Stimulated activated CD4-positive, alpha-beta T cell treated with anti-CD3 and anti-CD28 coated beads, Interleukin-1b, Interleukin-23, amount 100 ng/mL, for 48 hours (primary cell): ENCODE measurements around the gene GALM.
"Not testable (repeated sequence)": the region's sequence is repeated elsewhere in the genome, so short reads cannot be mapped to it uniquely, and the experiment has no call there.

Experiments
- DNase-seq: peaks from one replicate; pipeline ENCODE4 v3.0.0-alpha.2; 2020

The GALM gene

DNA sequence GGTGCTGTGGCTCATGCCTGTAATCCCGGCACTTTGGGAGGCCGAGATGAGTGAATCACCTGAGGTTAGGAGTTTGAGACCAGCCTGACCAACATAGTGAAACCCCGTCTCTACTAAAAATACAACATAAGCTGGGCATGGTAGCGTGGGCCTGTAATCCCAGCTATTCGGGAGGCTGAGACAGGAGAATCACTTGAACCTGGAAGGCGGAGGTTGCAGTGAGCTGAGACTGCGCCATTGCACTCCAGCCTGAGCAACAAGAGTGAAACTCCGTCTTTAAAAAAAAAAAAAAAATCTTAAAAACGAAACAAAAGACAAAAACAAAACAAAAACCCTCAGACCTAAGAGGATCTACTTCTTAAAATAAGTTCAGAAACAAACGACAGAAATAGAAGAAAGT is 16.7 kb downstream of the GALM start:
- DNase-seq: peak; percentile 23

DNA sequence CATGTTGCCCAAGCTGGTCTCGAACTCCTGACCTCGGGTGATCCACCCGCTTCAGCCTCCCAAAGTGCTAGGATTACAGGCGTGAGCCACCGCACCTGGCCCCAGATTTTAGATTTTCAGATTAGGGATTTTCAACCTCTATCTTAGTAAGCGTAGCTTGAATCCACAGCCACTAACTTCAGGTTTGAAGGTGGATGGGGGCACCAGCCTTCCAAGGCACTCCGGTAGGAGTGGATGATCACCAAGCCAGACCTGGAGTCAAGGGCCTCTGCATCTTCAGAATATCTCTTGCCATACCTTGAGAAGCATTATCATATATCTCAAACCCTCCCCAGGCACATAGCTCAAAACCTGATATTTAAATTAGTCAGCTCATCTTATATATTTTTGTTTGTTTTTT is 17.9 kb downstream of the GALM start:
- no peak for DNase-seq

DNA sequence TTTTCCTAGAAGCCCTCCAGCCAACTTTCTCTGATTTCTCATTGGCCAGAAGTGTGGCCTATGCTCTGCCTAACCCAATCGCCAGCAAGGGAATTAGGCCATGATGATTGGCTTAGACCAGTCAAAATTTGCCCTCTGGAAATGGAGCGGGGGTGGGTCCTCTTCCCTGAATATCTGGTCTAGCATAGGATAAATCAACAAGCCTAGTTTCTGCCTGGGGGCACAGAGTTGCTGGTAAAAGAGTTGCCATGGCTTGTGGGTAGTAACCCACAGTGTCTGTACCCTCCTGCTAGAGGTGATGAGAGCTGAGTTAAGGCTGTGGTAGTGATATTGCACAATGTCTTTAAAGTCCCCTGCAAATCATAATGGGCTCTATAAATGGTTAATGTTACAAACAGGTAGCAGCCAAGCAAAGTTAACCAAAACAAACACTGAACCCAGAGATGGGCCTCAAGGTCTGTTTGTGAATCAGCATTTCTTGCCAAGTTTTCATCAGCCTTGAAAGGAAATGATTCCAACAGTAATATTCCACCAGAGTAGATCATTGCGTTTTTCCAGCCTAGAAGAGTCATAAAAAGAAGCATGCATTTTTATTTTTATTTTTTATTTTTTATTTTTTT is 19.3 kb downstream of the GALM start:
- DNase-seq: no peak

DNA sequence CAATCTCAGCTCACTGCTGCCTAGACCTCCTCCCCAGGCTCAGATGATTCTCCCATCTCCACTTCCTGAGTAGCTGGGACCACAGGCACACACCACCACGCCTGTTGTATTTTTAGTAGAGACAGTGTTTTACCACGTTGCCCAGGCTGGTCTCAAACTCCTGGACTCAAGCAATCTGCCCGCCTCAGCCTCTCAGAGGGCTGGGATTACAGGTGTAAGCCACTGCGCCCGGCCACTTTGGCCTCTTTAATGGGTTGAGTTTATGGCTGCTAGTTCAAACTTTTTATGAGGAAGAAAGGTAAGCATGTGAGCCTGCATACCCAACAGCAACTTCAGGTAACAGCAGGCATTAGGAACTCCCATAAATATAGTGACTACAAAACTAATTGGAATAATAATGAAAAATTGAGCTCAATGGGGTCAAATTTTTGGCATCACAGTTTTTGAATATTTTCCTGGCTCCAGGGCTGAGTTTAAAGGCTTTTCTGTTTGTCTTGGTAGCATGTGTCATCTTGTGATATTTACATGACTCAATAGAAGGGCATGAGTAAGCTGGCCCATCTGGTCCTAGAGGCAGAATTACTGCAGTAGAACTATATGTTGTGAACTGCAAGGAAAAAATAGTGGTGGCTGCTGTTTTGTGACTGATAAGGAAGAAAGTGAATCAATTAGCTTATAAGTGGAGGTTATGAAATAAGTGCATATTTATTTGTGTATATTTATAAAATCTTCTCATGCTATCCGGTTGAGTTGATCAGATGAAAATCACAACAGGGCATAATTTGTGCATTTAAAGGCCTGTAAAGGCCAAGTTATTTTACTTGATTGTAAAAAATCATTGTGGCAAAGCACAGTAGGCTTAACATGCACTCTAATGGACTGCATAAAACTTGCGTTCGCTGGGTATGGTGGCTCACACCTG is 24.8 kb downstream of the GALM start:
- peak; percentile 41 for DNase-seq

DNA sequence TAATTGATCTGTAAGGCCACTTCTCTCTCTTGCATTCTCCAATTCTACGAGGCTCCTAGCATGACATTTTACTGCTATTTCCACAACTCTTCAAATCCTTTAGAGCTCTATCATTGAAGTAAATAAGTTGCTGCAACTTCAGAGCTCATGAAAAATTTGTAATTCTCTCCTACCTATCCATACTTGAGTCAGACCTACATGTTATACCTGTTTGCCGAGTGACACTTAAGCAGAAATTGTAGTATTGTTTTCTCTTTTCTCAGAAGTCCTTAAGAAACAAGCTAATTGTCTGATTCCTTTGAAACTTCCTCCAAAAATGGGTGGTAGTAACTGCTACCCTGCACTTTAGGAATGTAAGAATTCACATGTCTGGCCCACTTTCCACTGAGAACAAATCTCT is 26.1 kb downstream of the GALM start:
- no peak for DNase-seq

DNA sequence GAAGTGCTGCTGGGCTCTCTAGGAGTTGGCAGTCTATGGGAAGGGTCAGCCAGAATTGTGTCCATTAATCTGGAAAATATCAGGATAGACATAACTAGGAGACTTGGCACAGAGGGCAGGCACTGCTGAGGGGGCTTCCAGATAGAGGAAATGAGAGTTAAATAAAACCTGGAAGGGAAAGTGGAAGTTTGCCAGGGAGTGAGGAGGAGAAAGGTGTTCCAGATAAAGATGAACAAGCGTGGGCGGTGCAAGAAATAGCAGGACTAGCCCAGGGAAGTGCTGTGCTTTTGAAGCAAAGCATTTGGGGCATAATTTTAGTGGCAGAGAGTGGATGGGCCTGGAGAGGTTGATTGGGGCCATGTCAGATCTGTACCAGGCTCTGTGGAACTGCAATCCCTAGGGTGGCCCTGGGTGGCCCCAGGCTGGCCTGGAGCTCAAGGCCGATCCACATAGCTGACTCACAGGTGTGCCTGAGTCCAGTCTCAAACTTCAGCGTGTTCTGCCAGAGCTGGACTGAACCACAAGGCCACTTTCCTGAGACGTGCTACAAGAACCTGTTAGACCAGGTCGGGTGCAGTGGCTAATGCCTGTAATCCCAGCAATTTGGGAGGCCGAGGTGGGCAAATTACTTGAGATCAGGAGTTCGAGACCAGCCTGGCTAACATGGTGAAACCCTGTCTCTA is 26.9 kb downstream of the GALM start:
- no peak for DNase-seq

DNA sequence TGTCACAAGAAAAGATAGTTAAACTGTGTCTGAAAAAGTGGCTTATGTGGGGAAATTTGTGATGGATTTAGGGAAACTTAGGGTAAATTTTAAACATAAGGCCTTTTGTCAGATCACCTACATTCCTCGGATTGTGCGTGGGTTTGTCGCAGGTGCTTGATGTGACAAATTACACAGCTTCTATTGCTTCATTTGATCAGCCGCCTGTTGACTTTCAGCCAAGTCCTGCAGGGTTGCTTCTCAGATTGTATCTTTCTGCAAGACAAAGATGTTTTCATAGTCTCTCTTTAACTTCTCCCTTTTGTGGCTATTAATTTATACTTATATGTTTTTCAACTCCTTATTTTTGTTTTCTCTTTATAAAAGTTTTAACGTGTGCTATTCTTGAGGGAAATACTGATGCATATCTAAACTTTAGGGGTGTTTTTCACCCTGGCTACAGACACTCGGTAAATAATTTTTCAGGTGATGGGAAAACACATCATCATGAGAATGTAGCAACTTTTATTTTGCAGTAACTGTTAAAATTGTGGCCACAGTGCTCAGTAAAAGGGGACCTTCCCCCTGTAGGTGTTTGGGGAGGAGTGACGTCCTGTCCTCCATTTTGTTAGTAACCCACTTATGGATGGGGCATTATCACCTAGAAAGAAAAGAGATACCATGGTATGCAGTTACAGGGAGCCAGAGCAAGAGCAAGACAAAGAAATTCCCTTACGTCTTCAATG is 31.4 kb downstream of the GALM start:
- DNase-seq: no peak

DNA sequence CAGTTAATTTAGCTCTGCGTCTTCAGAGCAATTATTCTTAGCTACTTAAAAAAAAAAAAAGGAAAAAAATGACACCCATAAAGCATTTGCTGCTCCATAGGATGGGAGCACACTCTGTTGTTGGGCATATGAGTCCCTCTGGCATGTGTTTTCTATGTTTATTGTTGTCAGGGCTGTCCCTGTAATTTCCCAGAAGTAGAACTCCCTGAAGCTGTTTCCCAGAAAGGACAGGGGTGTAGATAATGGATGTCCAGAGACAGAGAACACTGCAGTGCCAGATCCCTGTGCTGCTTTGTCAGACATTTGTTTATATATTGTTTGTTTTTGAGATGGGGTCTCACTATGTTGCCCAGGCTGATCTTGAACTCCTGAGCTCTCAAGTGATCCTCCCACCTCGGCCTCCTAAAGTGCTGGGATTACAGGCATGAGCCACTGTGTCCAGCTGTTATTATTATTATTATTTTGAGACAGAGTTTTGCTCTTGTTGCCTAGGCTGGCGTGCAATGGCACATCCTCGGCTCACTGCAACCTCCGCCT is 32.6 kb downstream of the GALM start:
- DNase-seq: no peak

DNA sequence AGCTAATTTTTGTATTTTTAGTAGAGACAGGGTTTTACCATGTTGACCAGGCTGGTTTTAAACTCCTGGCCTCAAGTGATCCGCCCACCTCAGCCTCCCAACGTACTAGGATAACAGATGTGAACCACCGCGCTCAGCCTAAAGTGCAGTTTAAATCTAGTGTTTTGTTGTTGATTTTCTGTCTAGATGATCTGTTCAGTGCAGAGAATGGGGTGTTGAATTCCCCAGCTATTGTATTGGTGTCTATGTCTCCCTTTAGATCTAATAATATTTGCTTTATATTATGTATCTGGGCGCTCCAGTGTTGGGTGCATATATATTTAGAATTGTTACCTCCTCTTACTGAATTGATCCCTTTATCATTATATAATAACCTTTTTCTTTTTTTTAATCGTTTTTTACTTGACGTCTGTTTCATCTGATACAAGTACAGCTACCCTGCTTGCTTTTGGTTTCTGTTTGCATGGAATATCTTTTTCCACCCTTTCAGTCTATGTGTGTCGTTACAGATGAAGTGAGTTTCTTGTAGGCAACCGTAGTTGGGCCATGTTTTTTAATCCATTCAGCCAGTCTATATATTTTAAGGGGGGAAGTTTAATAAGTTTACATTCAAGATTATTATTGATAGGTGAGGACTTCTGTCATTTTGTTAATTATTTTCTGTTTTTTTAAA is 34.3 kb downstream of the GALM start:
- DNase-seq: no peak

DNA sequence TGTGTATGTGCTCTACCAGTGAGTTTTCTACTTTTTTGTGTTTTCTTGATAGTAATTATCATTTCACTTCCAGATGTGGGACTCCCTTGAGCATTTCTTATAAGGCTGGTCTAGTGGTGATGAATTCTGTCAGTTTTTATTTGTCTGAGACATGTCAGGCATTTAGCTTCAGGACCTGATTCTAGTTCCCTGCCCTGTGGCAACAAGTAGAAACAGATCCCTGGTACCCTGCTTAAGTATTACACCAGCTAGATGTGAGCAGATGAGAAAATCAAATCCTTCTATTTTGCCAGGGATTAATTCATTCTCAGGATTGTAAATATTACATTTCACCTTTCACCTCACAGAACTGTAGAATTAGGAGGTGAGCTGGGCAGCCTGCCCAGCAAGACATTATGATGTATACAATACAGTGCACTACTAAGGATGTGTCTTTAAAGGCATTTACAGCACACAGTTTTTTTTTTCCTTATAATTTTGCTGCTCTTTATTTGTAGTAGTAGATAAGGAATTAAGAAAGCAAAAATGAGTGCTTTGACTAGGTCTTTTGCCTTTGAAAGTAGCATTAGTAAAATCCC is 35.1 kb downstream of the GALM start:
- no peak for DNase-seq

DNA sequence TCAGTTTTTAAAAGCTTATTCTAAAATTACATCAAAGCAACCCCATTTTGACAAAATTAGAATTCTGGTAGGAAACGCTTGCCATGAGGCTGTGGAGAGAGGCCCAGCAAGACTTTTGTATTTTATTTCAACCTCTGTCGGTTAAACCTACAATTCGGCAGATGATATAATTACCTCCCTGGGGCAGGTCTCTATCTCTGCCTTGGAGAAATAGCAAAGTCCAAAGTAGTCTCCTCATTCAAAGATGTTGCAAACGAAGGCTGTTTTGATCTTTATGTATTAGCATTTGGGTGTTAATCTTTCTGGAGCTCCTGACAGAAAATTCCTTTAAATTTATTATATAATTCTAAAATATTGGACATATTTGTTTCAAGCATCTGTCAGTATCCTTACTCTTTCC is 35.6 kb downstream of the GALM start:
- DNase-seq: no peak

DNA sequence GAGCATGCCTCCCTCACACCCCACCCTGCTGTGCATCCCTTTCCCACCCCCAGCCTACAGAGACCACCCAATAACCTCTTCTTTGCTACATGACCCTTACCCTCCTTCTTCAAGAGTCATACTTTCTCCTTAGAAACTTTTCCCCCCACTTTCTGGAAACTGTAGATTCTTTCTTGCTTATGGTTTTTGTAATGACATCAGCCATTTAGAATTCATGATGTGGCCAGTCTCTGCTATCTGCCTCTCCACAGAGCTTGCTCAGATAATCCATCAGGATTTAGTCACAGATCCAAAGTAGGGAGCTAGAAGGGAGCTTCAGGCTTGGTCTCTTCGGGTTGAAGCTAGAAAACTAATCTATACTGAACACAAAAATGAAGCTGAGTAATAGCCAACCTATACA is 36.5 kb downstream of the GALM start:
- DNase-seq: no peak

DNA sequence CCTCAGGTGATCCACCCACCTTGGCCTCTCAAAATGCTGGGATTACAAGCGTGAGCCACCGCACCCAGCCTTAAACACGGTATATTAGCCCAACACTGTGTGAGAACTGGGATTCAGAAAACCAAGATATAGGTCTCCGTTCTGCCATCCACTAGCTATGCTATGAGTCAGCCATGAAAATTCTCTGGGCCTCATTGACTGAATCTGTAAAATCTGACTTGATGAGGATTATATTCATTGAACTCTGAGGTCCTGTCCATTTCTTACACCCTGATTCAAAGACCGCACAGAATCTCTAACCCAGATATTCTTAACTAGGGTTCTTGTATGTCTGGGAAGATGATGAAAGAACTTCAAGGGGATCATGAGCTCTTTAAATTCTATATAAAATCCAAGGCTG is 37.4 kb downstream of the GALM start:
- not testable (repeated sequence) for DNase-seq

DNA sequence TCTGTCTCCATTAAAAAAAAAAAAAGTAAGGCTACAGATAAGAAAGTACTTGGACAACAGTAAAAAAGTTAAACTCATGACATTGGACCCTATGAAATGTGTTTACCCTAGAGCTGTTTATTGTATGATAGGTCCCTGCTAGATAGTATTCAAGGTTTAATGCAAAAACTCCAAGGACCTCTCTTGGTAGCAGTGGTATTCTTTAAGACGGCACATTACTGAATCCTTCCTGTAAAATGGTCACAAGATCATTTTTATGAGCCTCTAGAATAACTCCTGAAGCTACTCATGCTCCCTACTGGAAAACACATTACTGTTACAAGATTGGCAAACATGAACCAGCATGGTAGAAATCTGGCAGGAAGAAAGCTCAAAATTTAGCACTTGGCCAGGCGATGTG is 38.8 kb downstream of the GALM start:
- no peak for DNase-seq

DNA sequence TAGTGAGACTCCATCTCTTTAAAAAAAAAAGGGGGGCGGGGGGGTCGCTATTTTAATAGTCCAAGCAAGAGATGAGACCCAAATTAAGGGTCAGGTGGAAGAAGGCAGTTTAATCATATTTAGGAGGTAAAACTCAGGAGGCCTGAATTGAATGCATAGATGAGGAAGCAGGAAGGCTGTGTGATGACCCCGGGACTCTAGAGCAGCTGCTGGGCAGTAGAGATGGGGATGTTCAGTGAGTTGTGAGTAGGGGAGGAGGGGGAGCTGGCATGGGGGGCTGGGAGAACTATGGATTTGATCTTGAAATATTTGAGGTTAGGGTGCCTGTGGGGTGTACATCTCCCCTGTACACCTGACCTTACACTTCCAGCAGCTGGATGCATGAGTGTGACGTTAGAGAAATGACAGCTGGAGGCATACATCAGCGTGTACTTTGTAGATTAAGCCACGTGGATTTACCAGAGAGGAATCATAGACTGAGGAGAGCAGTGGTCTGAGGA is 41.0 kb downstream of the GALM start:
- DNase-seq: no peak

DNA sequence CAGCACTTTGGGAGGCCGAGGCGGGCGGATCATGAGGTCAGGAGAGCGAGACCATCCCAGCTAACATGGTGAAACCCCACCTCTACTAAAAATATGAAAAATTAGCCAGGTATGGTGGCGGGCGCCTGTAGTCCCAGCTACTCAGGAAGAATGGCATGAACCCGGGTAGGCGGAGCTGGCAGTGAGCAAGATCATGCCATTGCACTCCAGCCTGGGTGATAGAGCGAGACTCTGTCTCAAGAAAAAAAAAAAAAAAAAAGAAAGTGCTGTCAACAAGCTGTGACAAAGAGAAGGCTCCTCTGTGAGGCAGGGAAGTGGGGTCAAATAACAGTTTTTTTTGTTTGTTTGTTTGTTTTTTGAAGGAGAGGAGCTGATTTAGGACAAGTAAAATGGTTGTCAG is 42.6 kb downstream of the GALM start:
- DNase-seq: not testable (repeated sequence)

DNA sequence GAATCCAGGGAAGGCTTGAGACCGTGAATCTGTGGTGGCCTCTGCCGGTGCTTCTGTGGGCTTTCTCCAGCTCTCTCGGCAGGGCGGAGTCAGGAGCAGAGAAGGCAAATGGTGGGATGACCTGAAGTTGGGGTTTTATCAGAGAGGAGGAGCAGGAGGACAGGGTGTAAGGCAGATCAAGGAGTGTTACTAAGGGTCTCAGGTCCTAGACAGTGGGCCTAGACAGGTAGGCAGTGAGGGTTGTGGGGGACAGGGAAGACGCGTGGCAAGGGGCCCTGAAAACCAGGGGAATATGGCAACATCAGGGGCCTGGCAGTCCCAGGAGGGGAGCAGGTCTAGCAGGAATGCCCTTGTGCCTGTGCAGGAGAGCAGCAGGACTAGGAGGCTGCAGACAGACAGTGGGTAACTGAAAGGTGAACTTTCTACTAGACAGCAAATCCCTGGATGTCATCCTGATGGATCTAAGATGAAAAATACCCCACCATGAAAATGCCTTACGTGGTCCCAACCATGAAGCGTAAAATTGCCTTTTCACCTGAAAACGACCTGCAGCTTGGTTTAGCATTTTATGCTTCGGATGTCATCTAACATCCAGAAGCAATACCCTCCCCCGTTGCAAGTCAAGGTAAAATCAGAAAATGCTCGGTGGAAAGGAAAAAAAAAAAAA is 43.1 kb downstream of the GALM start:
- DNase-seq: no peak

DNA sequence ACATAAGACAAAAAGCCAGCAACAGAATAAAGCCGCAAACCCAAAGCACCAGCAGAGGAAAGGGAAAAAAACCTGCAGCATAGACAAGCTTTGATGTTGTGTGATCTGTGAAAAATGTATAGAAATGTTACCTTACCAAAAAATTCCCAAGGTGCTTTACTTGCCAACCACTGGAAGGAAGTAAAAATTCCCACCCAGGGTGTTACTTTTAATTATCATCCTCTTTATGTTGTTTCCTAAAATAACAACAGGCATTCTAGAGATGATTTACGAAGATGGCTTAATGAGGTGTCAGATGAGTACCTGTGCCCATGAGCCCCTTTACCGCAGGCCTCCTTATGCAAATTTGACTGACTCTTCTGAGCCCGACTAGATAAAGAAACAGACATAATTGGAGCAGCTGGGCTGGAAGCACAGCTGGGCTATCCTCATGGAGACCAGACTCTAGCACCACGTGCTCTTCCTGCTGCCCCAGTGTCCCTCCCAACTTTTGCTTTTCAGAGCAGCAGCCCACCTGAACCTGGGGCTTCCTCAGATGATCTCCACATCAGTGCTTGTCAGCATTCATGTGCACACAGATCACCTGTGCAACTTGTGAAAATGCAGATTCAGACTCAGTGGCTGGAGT is 43.8 kb downstream of the GALM start:
- DNase-seq: peak; percentile 46

DNA sequence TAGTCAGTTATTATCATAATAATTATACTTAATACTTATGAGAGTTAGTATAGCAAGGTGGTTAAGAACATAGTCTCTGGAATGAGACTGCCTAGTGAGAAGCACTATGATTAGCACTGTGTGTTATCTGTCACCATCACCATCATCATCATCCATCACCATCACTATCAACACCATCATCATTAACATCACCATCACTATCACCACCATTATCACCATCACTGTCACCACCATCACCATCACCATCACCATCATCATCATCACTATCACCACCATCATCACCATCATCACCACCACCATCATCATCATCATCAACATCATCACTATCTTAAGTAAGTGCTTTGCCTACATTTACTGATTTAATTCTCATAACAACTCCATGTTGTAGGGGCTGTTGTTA is 45.6 kb downstream of the GALM start:
- DNase-seq: no peak

DNA sequence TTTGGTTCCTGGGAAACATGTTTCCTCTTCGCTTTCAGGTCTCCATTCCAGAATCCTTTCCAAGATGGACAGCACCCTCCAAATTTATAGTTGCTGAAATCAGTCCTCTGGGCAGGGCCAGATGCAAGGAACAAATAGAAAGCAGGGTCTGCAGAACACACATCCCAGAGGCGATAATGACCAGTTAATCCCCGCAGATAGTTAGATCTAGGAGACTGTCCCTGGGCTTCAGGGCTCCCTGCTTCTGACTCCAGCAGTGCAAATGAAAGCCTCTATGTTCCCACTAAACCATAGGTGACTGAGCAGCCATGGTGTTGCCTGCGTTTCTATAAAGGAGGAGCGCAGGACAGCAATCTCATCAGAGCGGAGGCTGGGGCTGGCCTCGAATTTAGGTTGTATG is 46.5 kb downstream of the GALM start:
- DNase-seq: no peak

DNA sequence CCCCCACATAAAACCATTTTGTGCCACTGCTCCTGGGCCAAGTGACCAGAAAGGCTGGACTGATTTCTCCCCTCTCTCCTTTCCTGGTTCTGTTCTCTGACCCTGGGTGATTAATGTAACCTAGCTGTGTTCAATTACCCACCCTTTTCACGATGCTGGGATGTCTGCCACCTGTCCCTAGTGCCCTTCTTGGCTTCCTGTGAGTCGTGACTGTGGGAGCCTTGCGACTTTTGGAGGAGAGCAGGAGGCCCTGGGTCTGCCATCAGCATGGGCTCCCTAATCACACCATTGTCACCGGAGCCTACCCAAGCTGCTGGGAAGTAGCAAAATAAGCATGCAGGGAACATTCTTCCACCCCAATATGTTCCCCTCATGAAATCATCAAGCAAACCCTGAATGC is 47.0 kb downstream of the GALM start:
- DNase-seq: no peak
